Subcutaneous abdominal adipose tissue (tissue), 5 donors: ENCODE results near the gene CLSTN2.

Experiments
- H3K27ac ChIP-seq: one replicate; pipeline ENCODE4 v1.7.0; 2013; ENCODE audit warnings: low read depth, mild to moderate bottlenecking, inconsistent platforms, low read length, moderate library complexity
- H3K27me3 ChIP-seq, 5 donors: one replicate each; pipeline ENCODE4 v1.7.0; 2013; ENCODE audit warnings: low read length in 5 of 5, inconsistent platforms in 1 of 5; ENCODE audit not compliant: control insufficient read depth in 5 of 5, insufficient read depth in 4 of 5
- H3K36me3 ChIP-seq, 5 donors: one replicate each; pipeline ENCODE4 v1.7.0; 2013; ENCODE audit warnings: low read length in 5 of 5; ENCODE audit not compliant: control insufficient read depth in 5 of 5, insufficient read depth in 5 of 5
- H3K4me1 ChIP-seq, 5 donors: one replicate each; pipeline ENCODE4 v1.7.0; 2013; ENCODE audit warnings: low read length in 5 of 5, mild to moderate bottlenecking in 3 of 5, moderate library complexity in 1 of 5; ENCODE audit not compliant: control insufficient read depth in 5 of 5, insufficient read depth in 5 of 5
- H3K4me3 ChIP-seq, 5 donors: one replicate each; pipeline ENCODE4 v1.7.0; 2013; ENCODE audit warnings: low read length in 5 of 5, low read depth in 1 of 5
- H3K9ac ChIP-seq, 5 donors: one replicate each; pipeline ENCODE4 v1.7.0; 2013; ENCODE audit warnings: low read length in 5 of 5, mild to moderate bottlenecking in 4 of 5, moderate library complexity in 3 of 5
- H3K9me3 ChIP-seq, 5 donors: one replicate each; pipeline ENCODE4 v1.7.0; 2013; ENCODE audit warnings: low read length in 5 of 5; ENCODE audit not compliant: control insufficient read depth in 5 of 5
- donor health status: healthy.
- donor health status: healthy.
- donor health status: healthy.
- donor health status: healthy.
- donor health status: healthy.

Gene CLSTN2

GRCh38 chr3:140553591-140553990, 618.6 kb downstream of the CLSTN2 start:
- Histone ChIP-seq H3K27me3 (no peaks in the 10 kb centered on the region), H3K36me3 (peaks cover 0 to 5% (median 0%) of the 10 kb centered on the region in 5 donors), H3K4me3 (no peak overlapping the region), H3K4me1 (no peaks in the 10 kb centered on the region), H3K9me3 (no peaks in the 10 kb centered on the region), H3K9ac (no peak overlapping the region), H3K27ac (no peak overlapping the region)

- H3K9ac ChIP-seq = no peak overlapping the region
- H3K27me3 ChIP-seq = no peaks in the 10 kb centered on the region
- H3K27ac ChIP-seq = no peak overlapping the region
- no peak overlapping the region for H3K4me3 ChIP-seq
- peaks cover 0 to 5% (median 0%) of the 10 kb centered on the region in 5 donors for H3K36me3 ChIP-seq
- H3K9me3 ChIP-seq = no peaks in the 10 kb centered on the region
- no peaks in the 10 kb centered on the region for H3K4me1 ChIP-seq
Measured at GRCh38 chr3:140555666-140556065, 620.7 kb downstream of the CLSTN2 start.

- H3K4me3 ChIP-seq = no peak overlapping the region
- no peaks in the 10 kb centered on the region for H3K4me1 ChIP-seq
- H3K9me3 ChIP-seq = no peaks in the 10 kb centered on the region
- H3K36me3 ChIP-seq = peaks cover 0 to 10% (median 0%) of the 10 kb centered on the region in 5 donors
- H3K27me3 ChIP-seq = no peaks in the 10 kb centered on the region
- no peak overlapping the region for H3K27ac ChIP-seq
- H3K9ac ChIP-seq = no peak overlapping the region
Measured at GRCh38 chr3:140557476-140557875, 622.5 kb downstream of the CLSTN2 start.

GRCh38 chr3:140559546-140559945, 624.6 kb downstream of the CLSTN2 start:
- H3K36me3 ChIP-seq = peaks cover 0 to 14% (median 3%) of the 10 kb centered on the region in 5 donors
- H3K27me3 ChIP-seq = no peaks in the 10 kb centered on the region
- peaks cover 0 to 5% (median 0%) of the 10 kb centered on the region in 5 donors for H3K4me1 ChIP-seq
- H3K9me3 ChIP-seq = no peaks in the 10 kb centered on the region
- H3K27ac ChIP-seq = no peak overlapping the region
- H3K4me3 ChIP-seq = no peak overlapping the region
- no peak overlapping the region for H3K9ac ChIP-seq

GRCh38 chr3:140563206-140563760, 628.3 kb downstream of the CLSTN2 start:
- no peak overlapping the region for H3K27ac ChIP-seq
- no peak overlapping the region for H3K9ac ChIP-seq

GRCh38 chr3:140568131-140568530, 633.1 kb downstream of the CLSTN2 start:
- H3K27me3 ChIP-seq = no peaks in the 10 kb centered on the region
- H3K9ac ChIP-seq = no peak overlapping the region
- no peak overlapping the region for H3K4me3 ChIP-seq
- no peaks in the 10 kb centered on the region for H3K9me3 ChIP-seq
- peaks cover 0 to 28% (median 15%) of the 10 kb centered on the region in 5 donors for H3K4me1 ChIP-seq
- H3K36me3 ChIP-seq = peaks cover 0 to 16% (median 3%) of the 10 kb centered on the region in 5 donors
- H3K27ac ChIP-seq = no peak overlapping the region

More at GRCh38 chr3:140563206-140563760, 628.3 kb downstream of the CLSTN2 start:
- Histone ChIP-seq H3K36me3 (peaks cover 0 to 24% (median 3%) of the 10 kb centered on the region in 5 donors), H3K4me3 (no peak overlapping the region), H3K4me1 (peaks cover 0 to 5% (median 0%) of the 10 kb centered on the region in 5 donors), H3K9me3 (no peaks in the 10 kb centered on the region), H3K27me3 (no peaks in the 10 kb centered on the region)

- H3K27me3 ChIP-seq = no peaks in the 10 kb centered on the region
- H3K9ac ChIP-seq = no peak overlapping the region
- H3K36me3 ChIP-seq = peaks cover 0 to 14% (median 2%) of the 10 kb centered on the region in 5 donors
- no peak overlapping the region for H3K4me3 ChIP-seq
- H3K4me1 ChIP-seq = peaks cover 0 to 28% (median 16%) of the 10 kb centered on the region in 5 donors
- no peaks in the 10 kb centered on the region for H3K9me3 ChIP-seq
- no peak overlapping the region for H3K27ac ChIP-seq
Measured at GRCh38 chr3:140568842-140569520, 634.0 kb downstream of the CLSTN2 start.

GRCh38 chr3:140570602-140571001, 635.6 kb downstream of the CLSTN2 start:
- Histone ChIP-seq H3K9ac (no peak overlapping the region), H3K27ac (no peak overlapping the region), H3K36me3 (peaks cover 0 to 13% (median 0%) of the 10 kb centered on the region in 5 donors), H3K4me3 (no peak overlapping the region), H3K27me3 (no peaks in the 10 kb centered on the region), H3K4me1 (peaks cover 0 to 33% (median 16%) of the 10 kb centered on the region in 5 donors), H3K9me3 (no peaks in the 10 kb centered on the region)

- Histone ChIP-seq H3K27ac (no peak overlapping the region), H3K27me3 (no peaks in the 10 kb centered on the region), H3K36me3 (peaks cover 0 to 3% (median 0%) of the 10 kb centered on the region in 5 donors), H3K9ac (no peak overlapping the region), H3K4me3 (no peak overlapping the region), H3K9me3 (no peaks in the 10 kb centered on the region), H3K4me1 (peaks cover 0 to 33% (median 16%) of the 10 kb centered on the region in 5 donors)
Measured at GRCh38 chr3:140571836-140572235, 636.9 kb downstream of the CLSTN2 start.

- Histone ChIP-seq H3K36me3 (no peaks in the 10 kb centered on the region), H3K4me3 (no peak overlapping the region), H3K9ac (no peak overlapping the region), H3K27ac (no peak overlapping the region), H3K9me3 (no peaks in the 10 kb centered on the region), H3K4me1 (peaks cover 0 to 33% (median 16%) of the 10 kb centered on the region in 5 donors), H3K27me3 (no peaks in the 10 kb centered on the region)
Measured at GRCh38 chr3:140572334-140572733, 637.3 kb downstream of the CLSTN2 start.
